Measurements from ENCODE around the gene LPAR5.
A peak's percentile ranks its signal among the peaks of the same experiment; 100 is the strongest.

LPAR5 gene

DNA sequence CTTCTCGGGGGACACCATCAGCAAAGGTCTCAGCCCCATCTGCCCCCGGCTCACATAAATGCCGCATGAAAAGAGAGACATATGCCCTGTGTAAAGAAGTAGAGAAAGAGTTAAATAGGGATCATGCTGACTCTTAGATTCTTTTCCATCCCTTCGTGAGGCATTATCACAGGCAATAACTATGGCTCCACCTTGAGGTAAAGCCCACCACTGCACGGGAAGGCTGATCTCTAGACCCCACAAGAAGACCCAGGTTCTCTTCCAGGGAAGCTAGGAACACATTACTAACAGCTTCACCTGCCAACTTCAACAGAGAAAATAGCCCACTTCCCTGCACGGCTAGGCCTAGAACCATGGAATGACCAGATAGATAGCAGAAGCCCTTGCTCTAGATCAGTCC, 53.6 kb downstream of the LPAR5 start:
- H3K27ac Mint-ChIP-seq: peak overlapping the region in 1 of 2 donors; percentile 23
- peaks cover 99% of the 10 kb centered on the region for H3K36me3 Mint-ChIP-seq (ENCODE audit: insufficient read depth)
- H3K9me3 Mint-ChIP-seq: no peaks in the 10 kb centered on the region
- H3K4me1 Mint-ChIP-seq (ENCODE audit: low read depth in 2 of 2): peaks cover 0 to 2% of the 10 kb centered on the region in 2 donors
- DNase-seq (no peak), ATAC-seq (replicated peaks) (no peak)
- no peaks in the 10 kb centered on the region for H3K27me3 Mint-ChIP-seq
- no peak overlapping the region for H3K4me3 Mint-ChIP-seq

DNA sequence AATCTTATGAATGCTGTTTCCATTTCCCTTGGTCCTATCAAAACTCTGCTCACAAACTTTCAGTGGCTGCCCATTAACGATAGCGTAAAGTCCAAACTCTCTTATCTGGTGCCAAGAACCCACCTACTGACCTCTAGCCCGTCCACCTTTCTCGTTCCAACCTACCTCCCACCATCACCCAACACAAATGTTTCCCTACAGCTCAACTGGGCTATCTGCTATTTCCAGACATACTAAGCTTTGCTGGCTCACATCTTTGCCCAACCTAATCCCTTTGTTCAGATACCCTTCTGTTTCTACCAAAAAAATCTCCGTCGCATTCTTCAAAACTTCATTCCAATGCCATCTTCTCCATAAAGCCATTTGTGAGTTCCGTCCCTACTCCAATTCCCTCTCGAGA, 60.1 kb downstream of the LPAR5 start:
- H3K27ac Mint-ChIP-seq: peak overlapping the region; percentile 29 to 51
- peak overlapping the region in 1 of 2 donors; percentile 13 for H3K4me3 Mint-ChIP-seq
- H3K4me1 Mint-ChIP-seq (ENCODE audit: low read depth in 2 of 2): peaks cover 0 to 3% of the 10 kb centered on the region in 2 donors
- ATAC-seq (replicated peaks) (no peak), DNase-seq (no peak)
- H3K36me3 Mint-ChIP-seq (ENCODE audit: insufficient read depth): peaks cover 100% of the 10 kb centered on the region
- no peaks in the 10 kb centered on the region for H3K9me3 Mint-ChIP-seq
- no peaks in the 10 kb centered on the region for H3K27me3 Mint-ChIP-seq

DNA sequence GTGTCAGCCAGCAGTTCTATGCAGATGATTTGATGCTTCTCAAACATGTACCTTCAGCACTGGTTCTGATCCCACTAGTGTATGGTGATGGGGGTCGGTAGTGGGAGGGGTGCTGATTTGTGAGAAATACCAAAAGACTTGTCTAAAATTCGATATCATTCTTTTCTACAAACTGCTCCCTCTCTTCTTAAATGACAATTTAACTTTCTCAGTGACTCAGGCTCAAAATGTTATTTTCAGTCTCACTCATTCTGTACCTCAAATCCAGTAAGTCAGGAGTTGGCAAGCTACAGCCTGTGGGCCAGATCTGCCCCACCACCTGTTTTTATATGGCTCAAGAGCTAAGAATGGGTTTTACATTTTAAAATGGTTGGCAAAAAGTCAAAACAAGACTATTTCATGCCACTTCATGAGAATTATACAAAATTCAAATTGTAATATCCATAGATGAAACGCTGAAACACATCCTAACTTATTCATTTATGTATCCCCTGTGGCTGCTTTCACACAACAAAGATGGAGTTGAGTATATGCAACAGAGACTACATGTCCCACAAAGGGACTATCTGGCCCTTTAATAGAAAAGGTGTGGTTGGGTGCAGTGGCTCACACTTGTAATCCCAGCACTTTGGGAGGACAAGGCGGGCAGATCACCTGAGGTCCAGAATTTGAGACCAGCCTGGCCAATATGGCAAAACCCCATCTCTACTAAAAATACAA, 61.0 kb downstream of the LPAR5 start:
- H3K27ac Mint-ChIP-seq: peak overlapping the region in 1 of 2 donors; percentile 54

DNA sequence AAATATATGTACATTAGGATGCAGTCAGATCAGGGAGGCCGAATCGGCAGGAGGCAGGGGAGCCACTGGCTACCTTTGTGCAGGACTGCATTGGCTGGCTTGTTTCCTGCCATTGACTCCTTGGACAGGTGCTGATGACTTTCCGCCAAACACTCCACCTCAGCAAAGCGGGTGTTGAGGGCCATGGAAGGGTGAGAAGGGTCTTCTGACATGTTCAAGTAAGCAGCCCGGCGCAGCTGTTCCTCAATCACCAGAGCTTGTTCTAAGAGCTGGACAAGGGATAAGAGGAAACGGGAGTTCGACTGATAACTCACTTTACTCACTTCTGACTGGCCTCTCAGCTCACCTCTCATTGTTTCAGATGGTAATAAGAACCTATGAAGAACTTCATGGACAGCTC, 62.8 kb downstream of the LPAR5 start:
- Mint-ChIP-seq H3K4me3 (no peak overlapping the region), H3K36me3 (ENCODE audit: insufficient read depth) (peaks cover 100% of the 10 kb centered on the region), H3K4me1 (ENCODE audit: low read depth in 2 of 2) (peaks cover 10 to 15% of the 10 kb centered on the region in 2 donors), H3K27me3 (no peaks in the 10 kb centered on the region), H3K9me3 (no peaks in the 10 kb centered on the region), H3K27ac (peak overlapping the region in 1 of 2 donors; percentile 75)
- DNase-seq: no peak
- no peak for ATAC-seq (replicated peaks)

More for the DNA sequence above, 61.0 kb downstream of the LPAR5 start:
- no peak overlapping the region for H3K4me3 Mint-ChIP-seq
- peaks cover 100% of the 10 kb centered on the region for H3K36me3 Mint-ChIP-seq (ENCODE audit: insufficient read depth)
- H3K9me3 Mint-ChIP-seq: no peaks in the 10 kb centered on the region
- H3K27me3 Mint-ChIP-seq: no peaks in the 10 kb centered on the region
- ATAC-seq (replicated peaks) (no peak), DNase-seq (no peak)
- peaks cover 4 to 7% of the 10 kb centered on the region in 2 donors for H3K4me1 Mint-ChIP-seq (ENCODE audit: low read depth in 2 of 2)

DNA sequence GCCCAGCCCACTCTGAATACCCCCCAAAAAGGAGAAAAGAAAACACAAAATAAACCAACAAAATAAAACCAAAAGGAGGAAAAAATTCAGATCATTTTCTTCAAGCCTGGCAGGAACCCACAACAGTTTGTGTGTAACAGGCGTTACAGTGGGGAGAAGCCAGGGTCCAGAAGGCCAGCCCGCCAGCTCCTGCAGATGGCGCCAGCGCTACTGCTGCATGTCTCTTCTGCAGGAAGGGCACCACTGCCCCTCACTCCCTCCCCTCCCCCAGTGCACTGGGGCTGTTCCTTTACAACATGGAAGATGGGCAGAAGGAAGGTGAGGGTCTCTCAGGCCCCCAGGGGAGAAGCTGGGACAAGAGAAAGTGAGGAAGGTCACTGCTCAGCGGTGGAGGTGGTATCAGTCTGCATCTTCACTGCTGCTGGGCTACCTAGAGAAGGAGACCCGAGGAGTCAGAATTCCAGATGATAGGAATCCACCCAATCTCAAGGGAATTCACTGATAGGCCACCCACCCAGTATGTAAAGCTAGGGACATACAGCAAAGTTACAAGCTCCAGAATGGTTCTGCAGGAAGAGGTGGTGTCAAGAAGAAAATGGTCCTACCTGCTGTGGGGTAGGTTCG, 65.4 kb downstream of the LPAR5 start:
- ATAC-seq (replicated peaks): no peak
- DNase-seq: peak in 1 of 3 experiments; percentile 23
- peak overlapping the region in 1 of 2 donors; percentile 80 for H3K27ac Mint-ChIP-seq
- no peaks in the 10 kb centered on the region for H3K9me3 Mint-ChIP-seq
- peak overlapping the region; percentile 17 to 97 for H3K4me3 Mint-ChIP-seq
- H3K36me3 Mint-ChIP-seq (ENCODE audit: insufficient read depth): peaks cover 98% of the 10 kb centered on the region
- H3K27me3 Mint-ChIP-seq: no peaks in the 10 kb centered on the region
- peaks cover 29 to 31% of the 10 kb centered on the region in 2 donors for H3K4me1 Mint-ChIP-seq (ENCODE audit: low read depth in 2 of 2)

DNA sequence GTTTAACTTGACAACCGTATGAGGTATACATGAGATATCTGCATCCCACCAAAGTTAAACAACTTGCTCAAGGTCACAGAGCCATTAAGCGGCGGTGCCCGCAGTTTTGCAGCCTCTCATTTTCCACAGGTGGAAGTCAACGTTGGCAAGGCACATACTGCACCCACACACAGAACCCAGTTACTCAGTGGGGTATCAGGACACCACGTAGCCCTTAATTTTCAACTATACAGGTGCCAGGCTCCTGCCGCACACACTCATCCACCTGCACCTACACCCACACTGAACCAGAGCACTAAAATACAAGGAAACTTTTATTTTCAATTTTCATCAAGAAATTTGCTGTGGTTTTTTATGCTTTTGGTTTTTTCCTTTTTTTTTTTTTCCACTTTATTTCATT, 66.0 kb downstream of the LPAR5 start:
- ATAC-seq (replicated peaks): no peak
- Mint-ChIP-seq H3K9me3 (no peaks in the 10 kb centered on the region), H3K27me3 (no peaks in the 10 kb centered on the region), H3K36me3 (ENCODE audit: insufficient read depth) (peaks cover 98% of the 10 kb centered on the region), H3K4me1 (ENCODE audit: low read depth in 2 of 2) (peaks cover 29 to 31% of the 10 kb centered on the region in 2 donors), H3K27ac (peak overlapping the region; percentile 95 to 99), H3K4me3 (peak overlapping the region; percentile 97 to 98)
- DNase-seq: no peak

DNA sequence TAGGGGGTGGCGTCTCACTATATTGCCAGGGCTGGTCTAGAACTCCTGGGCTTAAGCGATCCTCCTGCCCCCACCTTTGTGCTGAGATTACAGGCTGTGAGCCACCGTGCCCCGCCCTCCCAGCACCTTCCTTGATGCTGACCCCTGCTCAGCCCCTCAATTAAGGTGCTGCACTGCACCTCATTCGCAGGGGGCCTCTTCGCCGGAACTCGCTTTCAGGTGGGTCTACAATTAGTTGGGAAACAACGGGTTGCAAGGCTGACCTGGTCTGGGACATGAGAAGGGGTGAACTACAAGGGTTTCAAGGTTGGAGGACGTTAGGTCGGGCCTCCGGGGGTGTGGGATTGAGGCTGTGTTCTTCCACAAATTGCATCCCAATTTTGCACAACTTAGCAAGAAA, 66.4 kb downstream of the LPAR5 start:
- H3K4me1 Mint-ChIP-seq (ENCODE audit: low read depth in 2 of 2): peaks cover 29 to 31% of the 10 kb centered on the region in 2 donors
- H3K9me3 Mint-ChIP-seq: no peaks in the 10 kb centered on the region
- DNase-seq (no peak), ATAC-seq (replicated peaks) (no peak)
- peak overlapping the region; percentile 95 to 99 for H3K27ac Mint-ChIP-seq
- H3K36me3 Mint-ChIP-seq (ENCODE audit: insufficient read depth): peaks cover 98% of the 10 kb centered on the region
- peak overlapping the region; percentile 97 to 98 for H3K4me3 Mint-ChIP-seq
- no peaks in the 10 kb centered on the region for H3K27me3 Mint-ChIP-seq
